ENCODE data around the gene PPM1N. TPM values are rescaled to one million over a fixed set of nuclear protein-coding genes. Genes with fewer than 3 reads are reported as not detected.

PPM1N gene
- 0.48 TPM in 1 of 2 replicates, not detected in the other for total RNA-seq (ENCODE audit: low replicate concordance)
- long read RNA-seq: 0 reads

- Mint-ChIP-seq H3K27me3 (peaks cover 72% of the 10 kb centered on the region), H3K27ac (peak within 1 kb of the TSS; percentile 84), H3K4me1 (ENCODE audit: unreplicated experiment) (peaks cover 13% of the 10 kb centered on the region), H3K4me3 (peak within 1 kb of the TSS; percentile 89), H3K9me3 (no peaks in the 10 kb centered on the region), H3K36me3 (peaks cover 3% of the 10 kb centered on the region)
- peak; percentile 44 for TF ChIP-seq CTCF (conservative IDR thresholded peaks at IDR 0.05)
- no peak for DNase-seq (ENCODE audit: extremely low spot score, unreplicated experiment)
These were observed at the start of gene PPM1N for GRCh38 chr19:45498411-45499195. PPM1N (plus strand) TSS chr19:45498443; CDS start chr19:45498473, 30 bp downstream.

DNA sequence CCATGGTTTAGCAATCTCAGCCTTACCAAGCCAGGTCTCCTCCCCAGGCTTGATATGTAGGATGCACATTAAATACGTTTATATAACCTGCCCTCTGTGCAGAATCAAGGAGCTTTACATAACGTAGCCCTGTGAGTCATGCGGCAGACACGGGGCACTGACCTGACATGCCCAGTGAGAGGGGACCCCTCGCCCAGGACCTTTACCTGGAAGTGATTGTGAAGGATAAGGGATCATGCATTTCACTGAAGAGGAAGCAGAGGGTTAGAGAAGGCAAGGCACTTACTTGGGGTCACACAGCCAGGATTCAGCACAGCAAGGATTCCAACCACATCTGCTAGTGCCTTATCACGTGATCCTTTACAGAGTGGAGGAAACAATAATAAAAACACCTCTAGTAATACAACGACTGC, 49.4 kb upstream of the PPM1N start:
- TF ChIP-seq CTCF (conservative IDR thresholded peaks at IDR 0.05): no peak
- Mint-ChIP-seq H3K27ac (peak overlapping the region; percentile 87), H3K27me3 (peaks cover 4% of the 10 kb centered on the region), H3K36me3 (no peaks in the 10 kb centered on the region), H3K4me1 (ENCODE audit: unreplicated experiment) (peaks cover 43% of the 10 kb centered on the region), H3K9me3 (no peaks in the 10 kb centered on the region), H3K4me3 (peak overlapping the region; percentile 78)
- no peak for DNase-seq (ENCODE audit: extremely low spot score, unreplicated experiment)

DNA sequence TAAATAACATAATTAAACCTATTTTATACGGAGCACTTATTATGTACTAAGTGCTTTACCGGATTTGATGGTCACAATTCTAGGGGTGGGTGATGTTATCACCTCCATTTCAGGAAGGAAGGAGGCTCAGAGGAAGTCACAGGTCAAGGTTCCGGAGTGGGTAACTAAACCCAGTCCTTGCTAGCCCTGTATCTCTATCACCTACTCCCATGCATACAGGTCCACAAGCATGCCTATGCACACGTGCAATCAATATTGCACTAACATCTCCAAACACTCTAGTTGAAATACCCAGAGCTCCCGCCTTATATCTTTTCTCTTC, 48.3 kb upstream of the PPM1N start:
- TF ChIP-seq CTCF (conservative IDR thresholded peaks at IDR 0.05): no peak
- H3K27ac Mint-ChIP-seq: peak overlapping the region; percentile 99
- H3K4me1 Mint-ChIP-seq (ENCODE audit: unreplicated experiment): peaks cover 37% of the 10 kb centered on the region
- peak overlapping the region; percentile 96 for H3K4me3 Mint-ChIP-seq
- H3K36me3 Mint-ChIP-seq: no peaks in the 10 kb centered on the region
- H3K9me3 Mint-ChIP-seq: no peaks in the 10 kb centered on the region
- no peak for DNase-seq (ENCODE audit: extremely low spot score, unreplicated experiment)
- peaks cover 4% of the 10 kb centered on the region for H3K27me3 Mint-ChIP-seq

- DNase-seq (ENCODE audit: extremely low spot score, unreplicated experiment): no peak
- peaks cover 46% of the 10 kb centered on the region for H3K4me1 Mint-ChIP-seq (ENCODE audit: unreplicated experiment)
- peaks cover 4% of the 10 kb centered on the region for H3K27me3 Mint-ChIP-seq
- peak overlapping the region; percentile 98 for H3K27ac Mint-ChIP-seq
- peak overlapping the region; percentile 86 for H3K4me3 Mint-ChIP-seq
- no peaks in the 10 kb centered on the region for H3K9me3 Mint-ChIP-seq
- no peaks in the 10 kb centered on the region for H3K36me3 Mint-ChIP-seq
- TF ChIP-seq CTCF (conservative IDR thresholded peaks at IDR 0.05): no peak
These were observed 47.0 kb upstream of the PPM1N start for GRCh38 chr19:45451131-45451849.

DNA sequence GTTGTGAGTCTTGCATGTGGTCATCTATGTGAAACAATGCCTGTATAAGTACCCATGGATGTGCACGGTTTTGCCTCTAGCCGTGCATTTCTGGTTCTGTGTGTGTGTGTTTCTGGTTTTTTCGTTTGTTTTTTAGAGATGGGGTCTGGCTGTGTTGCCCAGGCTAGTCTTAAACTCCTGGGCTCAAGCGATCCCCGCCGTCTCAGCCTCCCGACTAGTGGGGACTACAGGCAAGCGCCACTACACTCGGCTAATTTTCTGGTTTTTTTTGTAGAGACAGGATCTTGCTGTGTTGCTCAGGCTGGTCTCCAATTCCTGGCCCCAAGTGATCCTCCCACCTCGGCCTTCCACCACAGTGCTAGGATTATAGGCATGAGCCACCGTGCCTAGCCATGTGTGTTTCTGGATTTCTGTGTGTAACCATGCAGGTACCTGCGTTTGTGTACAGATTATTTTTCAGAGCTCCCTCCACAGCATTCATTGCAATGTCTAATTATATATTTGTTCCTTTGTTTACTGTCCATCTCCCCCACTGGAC, 46.3 kb upstream of the PPM1N start:
- peaks cover 4% of the 10 kb centered on the region for H3K27me3 Mint-ChIP-seq
- TF ChIP-seq CTCF (conservative IDR thresholded peaks at IDR 0.05): no peak
- no peak for DNase-seq (ENCODE audit: extremely low spot score, unreplicated experiment)
- peak overlapping the region; percentile 98 for H3K27ac Mint-ChIP-seq
- H3K36me3 Mint-ChIP-seq: no peaks in the 10 kb centered on the region
- no peaks in the 10 kb centered on the region for H3K9me3 Mint-ChIP-seq
- peaks cover 47% of the 10 kb centered on the region for H3K4me1 Mint-ChIP-seq (ENCODE audit: unreplicated experiment)
- peak overlapping the region; percentile 86 for H3K4me3 Mint-ChIP-seq

Measured in type B pancreatic cell (in vitro differentiated cells).